Fibroblast of the aortic adventitia (primary cell): Measurements from ENCODE around the gene B4GALT5. TPM values are rescaled to one million over a fixed set of nuclear protein-coding genes. Genes with fewer than 3 reads are reported as not detected.
"Not testable (repeated sequence)": the region's sequence is repeated elsewhere in the genome, so short reads cannot be mapped to it uniquely, and the experiment has no call there.

Source experiments
- DNase-seq: peaks from one replicate; pipeline ENCODE4 v3.0.0-alpha.2; 2010; ENCODE audit warnings: low read depth
- H3K4me3 ChIP-seq: 2 replicates; pipeline ENCODE4 v1.5.1; 2011; ENCODE audit warnings: low read depth, mild to moderate bottlenecking, control low read depth, low read length, moderate library complexity
- CTCF ChIP-seq: IDR thresholded peaks from 2 replicates; pipeline ENCODE4 v1.5.1; 2011; ENCODE audit warnings: mild to moderate bottlenecking, low read length, control low read depth, inconsistent platforms; ENCODE audit not compliant: insufficient read depth
- total RNA-seq: library from RNA; depleted of rRNA; stranded (reverse); fragments of >200 nt; gene quantifications from 2 replicates; pipeline ENCODE4 v1.2.3, GENCODE V29; 2012; ENCODE audit warnings: low replicate concordance

The B4GALT5 gene
- total RNA-seq, 1 donor: 23.4 TPM

GRCh38 chr20:49631061-49631716 is 82.5 kb downstream of the B4GALT5 start:
- no peak for TF ChIP-seq CTCF
- DNase-seq: peak; percentile 15
- no peak overlapping the region for H3K4me3 ChIP-seq

- no peak for TF ChIP-seq CTCF
- no peak overlapping the region for H3K4me3 ChIP-seq
- no peak for DNase-seq
These were observed 83.2 kb downstream of the B4GALT5 start for GRCh38 chr20:49630396-49630951.

GRCh38 chr20:49629606-49630005 is 84.1 kb downstream of the B4GALT5 start:
- no peak for TF ChIP-seq CTCF
- no peak overlapping the region for H3K4me3 ChIP-seq
- no peak for DNase-seq

DNA sequence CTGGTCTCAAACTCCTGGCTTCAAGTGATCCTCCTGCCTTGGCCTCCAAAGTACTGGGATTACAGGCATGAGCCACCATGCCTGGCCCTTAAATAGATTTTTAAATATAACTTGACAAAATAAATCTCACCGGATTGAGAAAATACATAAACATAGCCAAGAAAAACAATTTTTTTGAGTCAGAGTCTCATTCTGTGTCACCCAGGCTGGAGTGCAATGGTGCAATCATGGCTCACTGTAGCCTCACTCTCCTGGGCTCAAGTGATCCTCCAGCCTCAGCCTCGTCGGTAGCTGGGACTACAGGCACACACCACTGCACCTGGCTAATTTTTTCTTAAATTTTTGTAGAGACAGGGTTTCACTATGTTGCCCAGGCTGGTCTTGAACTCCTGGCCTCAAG is 85.4 kb downstream of the B4GALT5 start:
- H3K4me3 ChIP-seq: not testable (repeated sequence)
- peak; percentile 16 for DNase-seq

- no peak for TF ChIP-seq CTCF
These were observed 86.3 kb downstream of the B4GALT5 start for GRCh38 chr20:49627329-49627761.

GRCh38 chr20:49624988-49625387 is 88.7 kb downstream of the B4GALT5 start:
- DNase-seq: not testable (repeated sequence)

More at GRCh38 chr20:49627329-49627761, 86.3 kb downstream of the B4GALT5 start:
- H3K4me3 ChIP-seq: no peak overlapping the region
- no peak for DNase-seq

GRCh38 chr20:49624317-49624716 is 89.4 kb downstream of the B4GALT5 start:
- no peak for DNase-seq
- no peak for TF ChIP-seq CTCF
- no peak overlapping the region for H3K4me3 ChIP-seq

More at GRCh38 chr20:49624988-49625387, 88.7 kb downstream of the B4GALT5 start:
- H3K4me3 ChIP-seq: not testable (repeated sequence)

GRCh38 chr20:49622243-49622642 is 91.4 kb downstream of the B4GALT5 start:
- no peak overlapping the region for H3K4me3 ChIP-seq
- no peak for TF ChIP-seq CTCF
- DNase-seq: no peak
